Right forelimb (tissue), 1 donor: Measurements from ENCODE around the gene RNF151.
A peak's percentile ranks its signal among the peaks of the same experiment; 100 is the strongest.
"Not testable (repeated sequence)": the region's sequence is repeated elsewhere in the genome, so short reads cannot be mapped to it uniquely, and the experiment has no call there.

Experiments used
- DNase-seq: peaks from one replicate; pipeline ENCODE4 v3.0.0-alpha.2; 2018

Gene RNF151

GRCh38 chr16:1960665-1961630, 5.7 kb upstream of the RNF151 start:
- no peak for DNase-seq

DNA sequence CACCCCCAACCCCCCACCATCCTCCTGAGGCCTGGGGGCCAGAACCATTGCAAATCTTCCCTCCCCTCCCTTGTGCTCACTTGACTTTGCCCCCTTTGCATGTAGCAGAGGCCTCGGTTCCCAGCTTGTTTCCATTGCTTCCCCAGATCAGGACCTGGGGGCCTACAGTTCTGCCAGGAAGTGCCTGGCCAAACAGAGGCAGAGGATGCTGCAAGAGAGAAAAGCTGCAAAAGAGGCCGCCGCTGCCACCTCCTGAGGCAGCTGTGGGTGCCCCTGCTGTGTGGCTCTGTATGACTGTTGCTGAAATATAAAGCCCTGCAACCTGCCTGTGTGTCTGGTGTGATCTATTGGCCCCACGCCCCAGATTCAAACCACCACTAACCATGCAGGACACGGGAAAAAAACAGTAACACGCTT, 5.0 kb upstream of the RNF151 start:
- no peak for DNase-seq

GRCh38 chr16:1962161-1963153, 4.2 kb upstream of the RNF151 start:
- DNase-seq, result not testable (repeated sequence)

DNA sequence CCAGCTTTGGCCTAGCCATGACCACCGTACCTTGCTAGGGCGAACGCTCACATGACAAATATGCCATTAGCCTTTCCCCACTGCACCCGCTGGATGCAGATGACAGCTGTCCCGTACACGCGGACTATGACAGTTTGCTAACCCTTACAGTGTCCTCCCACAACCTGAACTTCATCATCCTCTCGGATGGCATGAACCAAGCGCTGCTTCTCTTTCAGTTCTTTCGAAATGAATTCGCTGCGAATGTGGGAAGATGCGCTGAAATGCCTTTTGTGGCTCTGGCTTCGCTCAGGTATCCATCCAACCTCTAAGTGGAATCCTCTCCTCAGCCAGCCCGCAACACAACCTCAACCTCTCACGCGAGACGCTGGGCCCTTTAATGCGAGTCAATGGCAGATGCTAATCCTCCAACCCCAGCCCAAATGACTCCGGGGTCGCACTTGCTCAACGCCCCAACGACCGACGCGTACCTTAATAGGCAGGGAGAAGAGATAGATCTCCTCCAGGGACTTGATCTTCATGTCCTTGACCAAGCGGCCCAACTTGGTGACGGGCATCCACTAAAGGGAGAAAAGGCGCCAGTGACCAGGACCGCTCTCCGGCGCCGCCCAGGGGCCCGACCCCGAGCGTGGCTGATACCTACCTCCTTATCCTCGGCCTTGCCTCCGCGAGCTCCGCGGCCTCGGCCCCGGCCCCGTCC, 2.7 kb upstream of the RNF151 start:
- no peak for DNase-seq

GRCh38 chr16:1964506-1965395, 1.9 kb upstream of the RNF151 start, which contains the start of gene RPS2:
Gene RPS2, minus strand, starts transcription at chr16:1964826. Its CDS starts 201 bp downstream, at chr16:1964625.
- peak; percentile 99 for DNase-seq

DNA sequence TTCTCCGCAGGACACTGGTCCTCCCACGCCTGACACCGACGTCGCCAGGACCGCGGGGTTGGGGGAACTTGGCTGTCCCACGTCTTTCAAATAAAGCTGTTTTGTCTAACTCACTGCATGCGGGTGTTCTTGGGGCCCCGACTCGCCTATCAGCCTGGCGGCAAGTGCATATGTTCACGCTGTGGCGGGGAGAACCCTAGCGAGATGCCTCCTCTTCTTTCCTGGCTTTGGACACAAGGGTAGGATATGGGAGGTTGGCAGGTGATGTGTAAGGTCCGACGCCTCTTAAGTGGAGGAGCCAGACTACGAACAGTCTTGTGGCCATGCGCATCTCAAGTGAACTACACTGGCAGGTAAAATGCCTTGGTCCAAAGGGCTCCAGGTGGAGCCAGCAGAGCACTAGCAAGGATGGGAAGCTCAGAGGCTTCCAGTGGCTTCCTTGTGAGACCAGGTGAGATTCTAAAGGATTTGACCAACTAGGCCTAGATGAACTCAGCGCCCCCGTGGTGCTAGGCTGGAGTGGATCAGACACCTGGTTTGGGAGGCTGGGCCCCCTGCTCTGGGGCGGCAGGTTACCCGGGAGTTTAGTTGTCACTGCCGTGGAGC, 1.2 kb upstream of the RNF151 start:
- peak; percentile 59 for DNase-seq

- no peak for DNase-seq
Observed at GRCh38 chr16:1968146-1968953, 1.7 kb downstream of the RNF151 start.

DNA sequence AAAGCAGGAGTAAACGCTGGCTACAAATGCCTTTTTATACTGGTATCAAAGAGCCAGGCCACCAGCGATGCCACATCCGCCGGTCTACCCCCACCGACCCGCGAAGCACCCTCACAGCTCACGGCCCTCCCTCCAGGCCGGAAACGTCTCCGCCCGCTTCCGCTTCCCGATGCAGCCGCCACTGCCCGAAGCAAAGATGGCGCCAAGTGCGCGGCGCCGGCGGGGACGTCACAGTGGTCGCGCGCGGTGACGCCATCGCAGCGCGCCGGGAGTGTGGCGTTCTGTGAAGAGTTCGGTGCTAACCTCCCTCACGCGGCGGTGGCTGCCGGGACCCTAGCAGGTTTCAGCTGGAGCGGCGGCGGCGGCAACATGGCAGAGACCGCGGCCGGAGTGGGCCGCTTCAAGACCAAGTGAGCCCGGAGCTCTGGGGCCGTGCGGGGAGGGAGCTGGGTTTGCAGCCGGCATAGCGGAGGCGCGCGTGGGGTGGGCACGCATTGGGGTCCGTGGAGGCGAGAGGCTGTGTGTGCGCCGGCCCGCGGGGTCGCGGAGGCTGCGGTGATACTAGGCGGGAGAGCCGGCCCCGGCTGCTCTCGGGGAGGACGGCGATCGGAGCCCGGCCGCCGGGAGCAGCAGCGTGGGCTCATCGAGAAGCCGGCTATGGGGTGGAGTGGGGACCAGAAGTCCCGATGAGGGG, 5.3 kb downstream of the RNF151 start, which contains the start of gene TBL3:
Gene TBL3 (plus strand): TSS at position 258 of the 694 bp plus-strand sequence. CDS start 112 bp downstream, at position 370.
- DNase-seq, result peak; percentile 99

DNA sequence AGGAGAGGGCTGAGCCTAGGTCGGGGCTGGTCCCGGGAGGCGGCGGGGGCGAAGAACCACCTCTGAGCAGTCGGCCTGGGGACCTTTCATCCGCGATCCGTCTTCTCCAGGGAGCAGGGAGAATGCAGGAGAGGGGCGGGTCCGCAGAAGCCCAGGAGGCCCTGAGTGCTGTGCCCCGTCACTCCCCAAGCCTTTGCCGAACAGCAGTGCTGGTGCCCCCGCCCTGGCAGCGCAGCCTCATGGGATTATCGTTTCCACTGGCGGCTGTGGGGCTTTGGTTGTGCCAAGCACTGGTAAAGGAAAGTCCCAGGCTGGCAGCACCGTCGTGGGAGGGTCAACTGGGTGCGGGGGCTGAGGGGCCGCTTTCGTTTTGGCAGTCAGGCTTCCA, 5.8 kb downstream of the RNF151 start:
- peak; percentile 42 for DNase-seq

GRCh38 chr16:1973461-1974156, 7.0 kb downstream of the RNF151 start:
- no peak for DNase-seq

GRCh38 chr16:1974157-1975070, 7.8 kb downstream of the RNF151 start:
- no peak for DNase-seq

DNA sequence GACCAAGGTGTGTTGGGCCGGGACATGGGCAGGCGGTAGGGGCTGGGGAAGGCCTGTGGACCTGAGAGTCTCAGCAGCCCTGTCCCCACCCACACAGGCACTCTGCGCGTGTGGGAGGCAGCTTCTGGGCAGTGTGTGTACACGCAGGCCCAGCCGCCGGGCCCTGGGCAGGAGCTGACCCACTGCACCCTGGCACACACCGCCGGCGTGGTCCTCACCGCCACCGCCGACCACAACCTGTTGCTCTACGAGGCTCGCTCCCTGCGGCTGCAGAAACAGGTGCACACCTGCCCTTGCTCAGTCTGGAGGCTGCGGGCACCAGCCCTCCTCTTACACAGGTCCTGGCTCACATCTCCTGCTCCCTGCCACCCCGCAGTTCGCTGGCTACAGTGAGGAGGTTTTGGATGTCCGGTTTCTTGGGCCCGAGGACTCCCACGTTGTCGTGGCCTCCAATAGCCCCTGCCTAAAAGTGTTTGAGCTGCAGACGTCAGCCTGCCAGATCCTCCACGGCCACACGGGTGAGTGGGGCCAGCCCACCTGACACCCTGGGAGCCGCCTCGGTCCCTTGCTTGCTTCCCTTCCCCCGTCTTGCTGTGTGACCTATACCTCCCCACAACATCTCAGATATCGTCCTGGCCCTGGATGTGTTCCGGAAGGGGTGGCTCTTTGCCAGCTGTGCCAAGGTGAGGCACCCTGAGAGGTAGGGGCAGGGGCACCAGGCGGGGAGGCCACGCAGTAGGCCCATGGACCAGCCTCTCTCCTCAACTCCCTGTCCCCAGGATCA, 9.0 kb downstream of the RNF151 start:
- no peak for DNase-seq

- DNase-seq, result no peak
Observed at GRCh38 chr16:1976216-1976520, 9.5 kb downstream of the RNF151 start.

GRCh38 chr16:1976951-1977874, 10.6 kb downstream of the RNF151 start:
- no peak for DNase-seq

DNA sequence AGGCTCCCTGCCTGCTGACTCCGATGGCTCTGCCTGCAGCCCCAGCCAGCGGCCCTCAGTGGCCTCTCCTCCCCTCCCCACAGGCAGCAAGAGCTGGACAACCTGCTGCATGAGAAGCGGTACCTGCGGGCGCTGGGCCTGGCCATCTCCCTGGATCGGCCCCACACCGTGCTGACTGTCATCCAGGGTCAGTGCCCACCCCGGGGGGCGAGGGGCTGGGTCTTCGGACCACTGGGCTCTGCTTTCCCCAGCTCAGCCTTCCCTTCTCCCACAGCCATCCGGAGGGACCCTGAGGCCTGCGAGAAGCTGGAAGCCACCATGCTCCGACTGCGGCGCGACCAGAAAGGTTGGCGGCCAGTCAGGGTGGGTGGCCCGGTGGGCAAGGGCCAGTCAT, 11.2 kb downstream of the RNF151 start:
- DNase-seq, result no peak
